ENCODE results near the gene FAM184A. TPM values are rescaled to one million over a fixed set of nuclear protein-coding genes. Genes with fewer than 3 reads are reported as not detected.

FAM184A gene
- total RNA-seq, 1 experiment from 2014 or later: 13.3 TPM

DNA sequence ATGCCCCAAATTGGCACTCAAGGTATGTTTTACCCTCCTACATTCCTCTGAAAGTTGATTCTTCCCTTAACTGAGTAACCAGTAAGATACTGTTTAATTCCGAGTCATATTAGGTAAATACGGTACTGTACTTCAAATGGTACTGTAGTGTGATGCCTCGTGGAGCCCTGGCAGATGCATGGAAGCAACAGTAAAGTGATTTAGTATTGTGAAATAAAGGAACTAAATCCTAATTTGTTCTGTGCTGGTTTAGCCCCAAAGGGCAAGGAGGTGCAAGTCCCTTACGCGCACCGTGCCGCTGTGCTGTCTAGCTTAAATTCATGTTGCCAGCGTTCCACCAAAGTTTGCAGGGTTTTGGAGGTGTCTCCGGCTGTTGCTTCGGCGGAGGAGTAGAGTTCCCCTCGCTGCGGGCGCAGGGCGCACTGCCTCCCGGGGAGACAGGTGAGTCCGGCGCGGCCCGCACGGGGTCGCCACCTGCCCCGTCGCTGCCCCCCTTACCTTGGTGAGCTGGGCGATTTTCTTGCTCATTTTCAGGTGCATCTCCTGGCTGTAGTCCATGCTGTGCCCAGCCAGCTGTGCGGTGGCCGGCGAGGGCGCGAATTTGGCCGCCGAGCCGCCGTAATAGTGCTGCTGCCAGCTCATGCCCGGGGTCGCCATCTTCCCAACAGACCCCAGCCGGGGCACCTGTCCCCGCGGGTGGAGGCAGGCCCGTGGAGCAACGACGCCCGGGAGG, 655 bp downstream of the FAM184A start (continued):
- TF ChIP-seq, protein P1, sequence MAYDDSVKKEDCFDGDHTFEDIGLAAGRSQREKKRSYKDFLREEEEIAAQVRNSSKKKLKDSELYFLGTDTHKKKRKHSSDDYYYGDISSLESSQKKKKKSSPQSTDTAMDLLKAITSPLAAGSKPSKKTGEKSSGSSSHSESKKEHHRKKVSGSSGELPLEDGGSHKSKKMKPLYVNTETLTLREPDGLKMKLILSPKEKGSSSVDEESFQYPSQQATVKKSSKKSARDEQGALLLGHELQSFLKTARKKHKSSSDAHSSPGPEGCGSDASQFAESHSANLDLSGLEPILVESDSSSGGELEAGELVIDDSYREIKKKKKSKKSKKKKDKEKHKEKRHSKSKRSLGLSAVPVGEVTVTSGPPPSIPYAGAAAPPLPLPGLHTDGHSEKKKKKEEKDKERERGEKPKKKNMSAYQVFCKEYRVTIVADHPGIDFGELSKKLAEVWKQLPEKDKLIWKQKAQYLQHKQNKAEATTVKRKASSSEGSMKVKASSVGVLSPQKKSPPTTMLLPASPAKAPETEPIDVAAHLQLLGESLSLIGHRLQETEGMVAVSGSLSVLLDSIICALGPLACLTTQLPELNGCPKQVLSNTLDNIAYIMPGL (CRISPR knock-in tag; IDR thresholded peaks at IDR 0.05): peak; percentile 82; the same call in 1 of the 2 replicates
- TF ChIP-seq EMX1 (CRISPR knock-in tag; IDR thresholded peaks at IDR 0.05): no peak
- TF ChIP-seq, protein P2, sequence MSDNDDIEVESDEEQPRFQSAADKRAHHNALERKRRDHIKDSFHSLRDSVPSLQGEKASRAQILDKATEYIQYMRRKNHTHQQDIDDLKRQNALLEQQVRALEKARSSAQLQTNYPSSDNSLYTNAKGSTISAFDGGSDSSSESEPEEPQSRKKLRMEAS (CRISPR knock-in tag; IDR thresholded peaks at IDR 0.05): peak; percentile 56; the same call in 1 of the 2 replicates
- TF ChIP-seq GABPB1 (CRISPR knock-in tag; IDR thresholded peaks at IDR 0.05): no peak; the same call in 1 of the 2 replicates
- TF ChIP-seq, protein P3, sequence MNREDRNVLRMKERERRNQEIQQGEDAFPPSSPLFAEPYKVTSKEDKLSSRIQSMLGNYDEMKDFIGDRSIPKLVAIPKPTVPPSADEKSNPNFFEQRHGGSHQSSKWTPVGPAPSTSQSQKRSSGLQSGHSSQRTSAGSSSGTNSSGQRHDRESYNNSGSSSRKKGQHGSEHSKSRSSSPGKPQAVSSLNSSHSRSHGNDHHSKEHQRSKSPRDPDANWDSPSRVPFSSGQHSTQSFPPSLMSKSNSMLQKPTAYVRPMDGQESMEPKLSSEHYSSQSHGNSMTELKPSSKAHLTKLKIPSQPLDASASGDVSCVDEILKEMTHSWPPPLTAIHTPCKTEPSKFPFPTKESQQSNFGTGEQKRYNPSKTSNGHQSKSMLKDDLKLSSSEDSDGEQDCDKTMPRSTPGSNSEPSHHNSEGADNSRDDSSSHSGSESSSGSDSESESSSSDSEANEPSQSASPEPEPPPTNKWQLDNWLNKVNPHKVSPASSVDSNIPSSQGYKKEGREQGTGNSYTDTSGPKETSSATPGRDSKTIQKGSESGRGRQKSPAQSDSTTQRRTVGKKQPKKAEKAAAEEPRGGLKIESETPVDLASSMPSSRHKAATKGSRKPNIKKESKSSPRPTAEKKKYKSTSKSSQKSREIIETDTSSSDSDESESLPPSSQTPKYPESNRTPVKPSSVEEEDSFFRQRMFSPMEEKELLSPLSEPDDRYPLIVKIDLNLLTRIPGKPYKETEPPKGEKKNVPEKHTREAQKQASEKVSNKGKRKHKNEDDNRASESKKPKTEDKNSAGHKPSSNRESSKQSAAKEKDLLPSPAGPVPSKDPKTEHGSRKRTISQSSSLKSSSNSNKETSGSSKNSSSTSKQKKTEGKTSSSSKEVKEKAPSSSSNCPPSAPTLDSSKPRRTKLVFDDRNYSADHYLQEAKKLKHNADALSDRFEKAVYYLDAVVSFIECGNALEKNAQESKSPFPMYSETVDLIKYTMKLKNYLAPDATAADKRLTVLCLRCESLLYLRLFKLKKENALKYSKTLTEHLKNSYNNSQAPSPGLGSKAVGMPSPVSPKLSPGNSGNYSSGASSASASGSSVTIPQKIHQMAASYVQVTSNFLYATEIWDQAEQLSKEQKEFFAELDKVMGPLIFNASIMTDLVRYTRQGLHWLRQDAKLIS (CRISPR knock-in tag; IDR thresholded peaks at IDR 0.05; ENCODE audit: borderline replicate concordance): no peak
- TF ChIP-seq, protein P4, sequence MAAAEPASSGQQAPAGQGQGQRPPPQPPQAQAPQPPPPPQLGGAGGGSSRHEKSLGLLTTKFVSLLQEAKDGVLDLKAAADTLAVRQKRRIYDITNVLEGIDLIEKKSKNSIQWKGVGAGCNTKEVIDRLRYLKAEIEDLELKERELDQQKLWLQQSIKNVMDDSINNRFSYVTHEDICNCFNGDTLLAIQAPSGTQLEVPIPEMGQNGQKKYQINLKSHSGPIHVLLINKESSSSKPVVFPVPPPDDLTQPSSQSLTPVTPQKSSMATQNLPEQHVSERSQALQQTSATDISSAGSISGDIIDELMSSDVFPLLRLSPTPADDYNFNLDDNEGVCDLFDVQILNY (CRISPR knock-in tag; IDR thresholded peaks at IDR 0.05): peak; percentile 73
- 0 out of 2 replicates have a peak, but pooled peaks have one; percentile 27 for TF ChIP-seq MYBL2 (CRISPR knock-in tag; IDR thresholded peaks at IDR 0.05)
- TF ChIP-seq FOXJ3 (CRISPR knock-in tag; IDR thresholded peaks at IDR 0.05; ENCODE audit: borderline replicate concordance): no peak
- TF ChIP-seq TP53 (CRISPR knock-in tag; IDR thresholded peaks at IDR 0.05): no peak
- TF ChIP-seq, protein P5, sequence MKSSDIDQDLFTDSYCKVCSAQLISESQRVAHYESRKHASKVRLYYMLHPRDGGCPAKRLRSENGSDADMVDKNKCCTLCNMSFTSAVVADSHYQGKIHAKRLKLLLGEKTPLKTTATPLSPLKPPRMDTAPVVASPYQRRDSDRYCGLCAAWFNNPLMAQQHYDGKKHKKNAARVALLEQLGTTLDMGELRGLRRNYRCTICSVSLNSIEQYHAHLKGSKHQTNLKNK (CRISPR knock-in tag; IDR thresholded peaks at IDR 0.05): no peak
- TF ChIP-seq ZNF121 (CRISPR knock-in tag; IDR thresholded peaks at IDR 0.05): no peak
- no peak for TF ChIP-seq OVOL2 (CRISPR knock-in tag; IDR thresholded peaks at IDR 0.05; ENCODE audit: borderline replicate concordance)
- no peak for TF ChIP-seq NFYB (CRISPR knock-in tag; conservative IDR thresholded peaks at IDR 0.05; ENCODE audit: low read depth)
- TF ChIP-seq, protein P6, sequence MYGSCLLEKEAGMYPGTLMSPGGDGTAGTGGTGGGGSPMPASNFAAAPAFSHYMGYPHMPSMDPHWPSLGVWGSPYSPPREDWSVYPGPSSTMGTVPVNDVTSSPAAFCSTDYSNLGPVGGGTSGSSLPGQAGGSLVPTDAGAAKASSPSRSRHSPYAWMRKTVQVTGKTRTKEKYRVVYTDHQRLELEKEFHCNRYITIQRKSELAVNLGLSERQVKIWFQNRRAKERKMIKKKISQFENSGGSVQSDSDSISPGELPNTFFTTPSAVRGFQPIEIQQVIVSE (CRISPR knock-in tag; IDR thresholded peaks at IDR 0.05; ENCODE audit: borderline replicate concordance): no peak
- TF ChIP-seq ATF1 (CRISPR knock-in tag; IDR thresholded peaks at IDR 0.05): no peak
- TF ChIP-seq, protein P7, sequence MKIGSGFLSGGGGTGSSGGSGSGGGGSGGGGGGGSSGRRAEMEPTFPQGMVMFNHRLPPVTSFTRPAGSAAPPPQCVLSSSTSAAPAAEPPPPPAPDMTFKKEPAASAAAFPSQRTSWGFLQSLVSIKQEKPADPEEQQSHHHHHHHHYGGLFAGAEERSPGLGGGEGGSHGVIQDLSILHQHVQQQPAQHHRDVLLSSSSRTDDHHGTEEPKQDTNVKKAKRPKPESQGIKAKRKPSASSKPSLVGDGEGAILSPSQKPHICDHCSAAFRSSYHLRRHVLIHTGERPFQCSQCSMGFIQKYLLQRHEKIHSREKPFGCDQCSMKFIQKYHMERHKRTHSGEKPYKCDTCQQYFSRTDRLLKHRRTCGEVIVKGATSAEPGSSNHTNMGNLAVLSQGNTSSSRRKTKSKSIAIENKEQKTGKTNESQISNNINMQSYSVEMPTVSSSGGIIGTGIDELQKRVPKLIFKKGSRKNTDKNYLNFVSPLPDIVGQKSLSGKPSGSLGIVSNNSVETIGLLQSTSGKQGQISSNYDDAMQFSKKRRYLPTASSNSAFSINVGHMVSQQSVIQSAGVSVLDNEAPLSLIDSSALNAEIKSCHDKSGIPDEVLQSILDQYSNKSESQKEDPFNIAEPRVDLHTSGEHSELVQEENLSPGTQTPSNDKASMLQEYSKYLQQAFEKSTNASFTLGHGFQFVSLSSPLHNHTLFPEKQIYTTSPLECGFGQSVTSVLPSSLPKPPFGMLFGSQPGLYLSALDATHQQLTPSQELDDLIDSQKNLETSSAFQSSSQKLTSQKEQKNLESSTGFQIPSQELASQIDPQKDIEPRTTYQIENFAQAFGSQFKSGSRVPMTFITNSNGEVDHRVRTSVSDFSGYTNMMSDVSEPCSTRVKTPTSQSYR (CRISPR knock-in tag; IDR thresholded peaks at IDR 0.05): no peak
- TF ChIP-seq, protein P8, sequence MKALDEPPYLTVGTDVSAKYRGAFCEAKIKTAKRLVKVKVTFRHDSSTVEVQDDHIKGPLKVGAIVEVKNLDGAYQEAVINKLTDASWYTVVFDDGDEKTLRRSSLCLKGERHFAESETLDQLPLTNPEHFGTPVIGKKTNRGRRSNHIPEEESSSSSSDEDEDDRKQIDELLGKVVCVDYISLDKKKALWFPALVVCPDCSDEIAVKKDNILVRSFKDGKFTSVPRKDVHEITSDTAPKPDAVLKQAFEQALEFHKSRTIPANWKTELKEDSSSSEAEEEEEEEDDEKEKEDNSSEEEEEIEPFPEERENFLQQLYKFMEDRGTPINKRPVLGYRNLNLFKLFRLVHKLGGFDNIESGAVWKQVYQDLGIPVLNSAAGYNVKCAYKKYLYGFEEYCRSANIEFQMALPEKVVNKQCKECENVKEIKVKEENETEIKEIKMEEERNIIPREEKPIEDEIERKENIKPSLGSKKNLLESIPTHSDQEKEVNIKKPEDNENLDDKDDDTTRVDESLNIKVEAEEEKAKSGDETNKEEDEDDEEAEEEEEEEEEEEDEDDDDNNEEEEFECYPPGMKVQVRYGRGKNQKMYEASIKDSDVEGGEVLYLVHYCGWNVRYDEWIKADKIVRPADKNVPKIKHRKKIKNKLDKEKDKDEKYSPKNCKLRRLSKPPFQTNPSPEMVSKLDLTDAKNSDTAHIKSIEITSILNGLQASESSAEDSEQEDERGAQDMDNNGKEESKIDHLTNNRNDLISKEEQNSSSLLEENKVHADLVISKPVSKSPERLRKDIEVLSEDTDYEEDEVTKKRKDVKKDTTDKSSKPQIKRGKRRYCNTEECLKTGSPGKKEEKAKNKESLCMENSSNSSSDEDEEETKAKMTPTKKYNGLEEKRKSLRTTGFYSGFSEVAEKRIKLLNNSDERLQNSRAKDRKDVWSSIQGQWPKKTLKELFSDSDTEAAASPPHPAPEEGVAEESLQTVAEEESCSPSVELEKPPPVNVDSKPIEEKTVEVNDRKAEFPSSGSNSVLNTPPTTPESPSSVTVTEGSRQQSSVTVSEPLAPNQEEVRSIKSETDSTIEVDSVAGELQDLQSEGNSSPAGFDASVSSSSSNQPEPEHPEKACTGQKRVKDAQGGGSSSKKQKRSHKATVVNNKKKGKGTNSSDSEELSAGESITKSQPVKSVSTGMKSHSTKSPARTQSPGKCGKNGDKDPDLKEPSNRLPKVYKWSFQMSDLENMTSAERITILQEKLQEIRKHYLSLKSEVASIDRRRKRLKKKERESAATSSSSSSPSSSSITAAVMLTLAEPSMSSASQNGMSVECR (CRISPR knock-in tag; IDR thresholded peaks at IDR 0.05; ENCODE audit: borderline replicate concordance): no peak
- TF ChIP-seq ZNF416 (CRISPR knock-in tag; IDR thresholded peaks at IDR 0.05): no peak
- TF ChIP-seq, protein P9, sequence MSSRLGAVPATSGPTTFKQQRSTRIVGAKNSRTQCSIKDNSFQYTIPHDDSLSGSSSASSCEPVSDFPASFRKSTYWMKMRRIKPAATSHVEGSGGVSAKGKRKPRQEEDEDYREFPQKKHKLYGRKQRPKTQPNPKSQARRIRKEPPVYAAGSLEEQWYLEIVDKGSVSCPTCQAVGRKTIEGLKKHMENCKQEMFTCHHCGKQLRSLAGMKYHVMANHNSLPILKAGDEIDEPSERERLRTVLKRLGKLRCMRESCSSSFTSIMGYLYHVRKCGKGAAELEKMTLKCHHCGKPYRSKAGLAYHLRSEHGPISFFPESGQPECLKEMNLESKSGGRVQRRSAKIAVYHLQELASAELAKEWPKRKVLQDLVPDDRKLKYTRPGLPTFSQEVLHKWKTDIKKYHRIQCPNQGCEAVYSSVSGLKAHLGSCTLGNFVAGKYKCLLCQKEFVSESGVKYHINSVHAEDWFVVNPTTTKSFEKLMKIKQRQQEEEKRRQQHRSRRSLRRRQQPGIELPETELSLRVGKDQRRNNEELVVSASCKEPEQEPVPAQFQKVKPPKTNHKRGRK (CRISPR knock-in tag; IDR thresholded peaks at IDR 0.05; ENCODE audit: borderline replicate concordance): no peak

Measured in WTC11 (cell line).